Measurements from ENCODE around the gene VSIG8. TPM values are rescaled to one million over a fixed set of nuclear protein-coding genes. Genes with fewer than 3 reads are reported as not detected.

Gene VSIG8
- total and polyA plus RNA-seq, 2 of the 4 experiments (the other 2 are of a cell fraction): not detected

DNA sequence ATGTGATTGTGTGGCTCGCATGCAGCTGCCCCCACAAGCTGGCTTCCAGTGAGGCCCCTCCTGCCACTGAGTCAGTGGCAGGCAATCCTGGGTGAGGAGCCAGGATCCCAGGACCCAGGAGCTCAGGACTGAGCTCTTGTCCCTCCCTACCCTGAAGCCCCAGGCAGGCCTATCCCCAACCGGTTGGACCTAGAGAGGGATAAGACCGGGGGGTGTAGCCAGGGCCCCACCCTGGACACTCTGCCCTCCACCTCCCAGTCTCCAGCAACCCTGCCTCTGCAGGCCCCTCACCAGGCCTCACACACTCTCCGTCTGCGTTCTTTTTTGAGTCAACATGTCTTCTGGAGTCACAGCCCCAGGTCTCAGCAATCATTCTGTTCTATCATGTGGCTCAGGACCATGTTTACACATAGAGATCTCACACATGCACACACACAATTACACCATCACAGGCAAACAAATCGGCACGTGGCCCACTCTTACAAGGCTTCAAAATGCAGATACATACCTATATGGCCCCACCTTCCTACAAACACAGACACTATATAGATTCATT is 2.6 kb downstream of the VSIG8 start:
- Histone ChIP-seq H3K18ac (ENCODE audit: low read depth, low read length) (no peak overlapping the region), H3K23ac (ENCODE audit: low read depth, low read length) (no peak overlapping the region), H3K4me3 (ENCODE audit: insufficient read depth, low read depth, low read length) (no peak overlapping the region), H2AK5ac (ENCODE audit: low read depth, low read length) (peak overlapping the region; percentile 23; the same call in 1 of the 2 replicates), H3K27ac (ENCODE audit: insufficient read depth, low read length) (no peak overlapping the region), H3K4me1 (ENCODE audit: control insufficient read depth, insufficient read depth, low read length) (peaks cover 1% of the 10 kb centered on the region; the same call in 1 of the 2 replicates), H3K4ac (ENCODE audit: low read depth, low read length) (no peak overlapping the region), H3K9me1 (ENCODE audit: insufficient read depth, low read length) (0 out of 2 replicates have a peak, but pooled peaks cover 7% of the 10 kb centered on the region), H2AFZ (replicated peaks; ENCODE audit: low read length, poor library complexity) (peak overlapping the region; percentile 60), H3K79me1 (ENCODE audit: low read depth in 1 of 2, low read length in 2 of 2) (peaks cover 0 to 7% of the 10 kb centered on the region in 2 experiments; a peak in 2 of 4 replicates), H3K27me3 (ENCODE audit: control insufficient read depth, insufficient read depth, low read length) (peaks cover 2% of the 10 kb centered on the region; the same call in 1 of the 2 replicates), H3K56ac (ENCODE audit: extremely low read depth, insufficient read depth, low read length) (no peak overlapping the region), H3K36me3 (ENCODE audit: control insufficient read depth, insufficient read depth, low read length) (no peaks in the 10 kb centered on the region), H2BK5ac (ENCODE audit: low read depth, low read length, poor library complexity, severe bottlenecking) (no peak overlapping the region), H4K91ac (ENCODE audit: insufficient read depth, low read depth, low read length) (no peak overlapping the region), H2AK9ac (replicated peaks; ENCODE audit: low read depth, low read length, poor library complexity) (no peak overlapping the region), H4K5ac (ENCODE audit: low read depth, low read length) (no peak overlapping the region), H3K9me3 (ENCODE audit: control insufficient read depth, insufficient read depth, low read length) (no peaks in the 10 kb centered on the region), H2BK15ac (ENCODE audit: low read depth, low read length) (no peak overlapping the region), H4K8ac (ENCODE audit: low read depth in 2 of 2, low read length in 2 of 2) (no peak overlapping the region), H2BK20ac (ENCODE audit: low read depth, low read length) (no peak overlapping the region), H3K14ac (replicated peaks; ENCODE audit: low read depth, low read length) (0 out of 2 replicates have a peak overlapping the region, but pooled peaks have one; percentile 21), H4K20me1 (ENCODE audit: insufficient read depth, low read length) (no peaks in the 10 kb centered on the region), H3K4me2 (ENCODE audit: low read depth, low read length) (no peak overlapping the region), H2BK120ac (ENCODE audit: low read depth, low read length) (no peak overlapping the region), H3K9ac (ENCODE audit: low read depth, low read length) (no peak overlapping the region)
- ATAC-seq (ENCODE audit: low read depth) (no peak), DNase-seq (no peak)
- ChIA-PET CTCF (no interaction called here), POLR2A (ENCODE audit: unreplicated experiment) (no interaction called here)
- 66% methylated on average over 4 of the region's 7 CpGs; no CpG with 5 or more reads in 1 of the 2 experiments for WGBS, 2 experiments (ENCODE audit: extremely low coverage in 2 of 2, insufficient read length in 1 of 2)
- BruUV-seq (replicated peaks): no TSS peak
- dilution Hi-C loops (cut with HindIII; ENCODE audit: low sequenced_read_pairs, unreplicated experiment) (no loop called here), in situ Hi-C loops (cut with MboI; ENCODE audit: low sequenced_read_pairs) (no loop called here), intact Hi-C loops (cut with micrococcal nuclease) (no loop called here)
- TF ChIP-seq SMC3 (IDR thresholded peaks at IDR 0.05; ENCODE audit: low read depth, low read length) (no peak), BHLHE40 (IDR thresholded peaks at IDR 0.05; ENCODE audit: low read depth, low read length) (no peak), POLR2A (IDR thresholded peaks at IDR 0.05; ENCODE audit: low read depth, low read length) (no peak), MAFK (IDR thresholded peaks at IDR 0.05; ENCODE audit: low read depth, low read length) (no peak), RFX5 (IDR thresholded peaks at IDR 0.05; ENCODE audit: low read depth, low read length) (no peak), CHD1 (IDR thresholded peaks at IDR 0.05; ENCODE audit: low read depth, low read length) (no peak)
- TF ChIP-seq, protein P1, sequence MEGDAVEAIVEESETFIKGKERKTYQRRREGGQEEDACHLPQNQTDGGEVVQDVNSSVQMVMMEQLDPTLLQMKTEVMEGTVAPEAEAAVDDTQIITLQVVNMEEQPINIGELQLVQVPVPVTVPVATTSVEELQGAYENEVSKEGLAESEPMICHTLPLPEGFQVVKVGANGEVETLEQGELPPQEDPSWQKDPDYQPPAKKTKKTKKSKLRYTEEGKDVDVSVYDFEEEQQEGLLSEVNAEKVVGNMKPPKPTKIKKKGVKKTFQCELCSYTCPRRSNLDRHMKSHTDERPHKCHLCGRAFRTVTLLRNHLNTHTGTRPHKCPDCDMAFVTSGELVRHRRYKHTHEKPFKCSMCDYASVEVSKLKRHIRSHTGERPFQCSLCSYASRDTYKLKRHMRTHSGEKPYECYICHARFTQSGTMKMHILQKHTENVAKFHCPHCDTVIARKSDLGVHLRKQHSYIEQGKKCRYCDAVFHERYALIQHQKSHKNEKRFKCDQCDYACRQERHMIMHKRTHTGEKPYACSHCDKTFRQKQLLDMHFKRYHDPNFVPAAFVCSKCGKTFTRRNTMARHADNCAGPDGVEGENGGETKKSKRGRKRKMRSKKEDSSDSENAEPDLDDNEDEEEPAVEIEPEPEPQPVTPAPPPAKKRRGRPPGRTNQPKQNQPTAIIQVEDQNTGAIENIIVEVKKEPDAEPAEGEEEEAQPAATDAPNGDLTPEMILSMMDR (conservative IDR thresholded peaks at IDR 0.05; ENCODE audit: low read depth, low read length): no peak

Data from IMR-90 (cell line).